WI38 (cell line): ENCODE measurements around the gene PDGFA.

Source experiments
- H3K4me3 ChIP-seq: 2 replicates; pipeline ENCODE4 v1.5.1; 2011; ENCODE audit warnings: low read depth, mild to moderate bottlenecking, control low read depth, low read length
- CTCF ChIP-seq: IDR thresholded peaks from 2 replicates; pipeline ENCODE4 v1.5.1; 2012; ENCODE audit warnings: low read depth, mild to moderate bottlenecking, control low read depth, low read length

PDGFA gene

GRCh38 chr7:504221-505111 lies 15.2 kb downstream of the PDGFA start:
- no peak overlapping the region for H3K4me3 ChIP-seq
- TF ChIP-seq CTCF = no peak

- no peak for TF ChIP-seq CTCF
- H3K4me3 ChIP-seq = no peak overlapping the region
Observed at GRCh38 chr7:503575-504111, 16.0 kb downstream of the PDGFA start.

GRCh38 chr7:502296-502695 lies 17.4 kb downstream of the PDGFA start:
- H3K4me3 ChIP-seq = no peak overlapping the region
- TF ChIP-seq CTCF = no peak

- H3K4me3 ChIP-seq = no peak overlapping the region
- TF ChIP-seq CTCF = no peak
Observed at GRCh38 chr7:501526-501925, 18.1 kb downstream of the PDGFA start.

- no peak overlapping the region for H3K4me3 ChIP-seq
- no peak for TF ChIP-seq CTCF
Observed at GRCh38 chr7:500521-501420, 18.9 kb downstream of the PDGFA start.

- H3K4me3 ChIP-seq = no peak overlapping the region
- no peak for TF ChIP-seq CTCF
Observed at GRCh38 chr7:499853-500485, 19.7 kb downstream of the PDGFA start.
